ENCODE data around the gene CCR3.
A peak's percentile ranks its signal among the peaks of the same experiment; 100 is the strongest.

The CCR3 gene

DNA sequence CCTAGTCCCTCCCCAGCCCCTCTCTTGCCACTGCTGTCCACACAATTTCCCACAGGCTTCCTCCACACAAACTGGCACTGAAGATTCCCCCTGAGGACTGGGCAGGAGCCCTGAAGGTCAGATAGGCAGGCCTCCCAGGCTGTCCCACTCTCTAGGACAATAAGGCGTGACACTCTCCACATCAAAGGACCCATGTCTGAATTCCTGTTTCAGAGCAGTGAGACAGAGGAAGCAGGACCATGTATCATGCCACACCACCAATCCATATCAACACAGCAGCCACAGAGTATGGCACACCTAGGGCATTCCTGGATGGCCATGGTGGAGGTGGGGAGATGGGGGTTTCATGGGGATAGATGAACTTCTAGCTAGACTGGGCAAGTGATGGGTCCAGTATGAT lies 20.3 kb upstream of the CCR3 start:
- no peak for DNase-seq

DNA sequence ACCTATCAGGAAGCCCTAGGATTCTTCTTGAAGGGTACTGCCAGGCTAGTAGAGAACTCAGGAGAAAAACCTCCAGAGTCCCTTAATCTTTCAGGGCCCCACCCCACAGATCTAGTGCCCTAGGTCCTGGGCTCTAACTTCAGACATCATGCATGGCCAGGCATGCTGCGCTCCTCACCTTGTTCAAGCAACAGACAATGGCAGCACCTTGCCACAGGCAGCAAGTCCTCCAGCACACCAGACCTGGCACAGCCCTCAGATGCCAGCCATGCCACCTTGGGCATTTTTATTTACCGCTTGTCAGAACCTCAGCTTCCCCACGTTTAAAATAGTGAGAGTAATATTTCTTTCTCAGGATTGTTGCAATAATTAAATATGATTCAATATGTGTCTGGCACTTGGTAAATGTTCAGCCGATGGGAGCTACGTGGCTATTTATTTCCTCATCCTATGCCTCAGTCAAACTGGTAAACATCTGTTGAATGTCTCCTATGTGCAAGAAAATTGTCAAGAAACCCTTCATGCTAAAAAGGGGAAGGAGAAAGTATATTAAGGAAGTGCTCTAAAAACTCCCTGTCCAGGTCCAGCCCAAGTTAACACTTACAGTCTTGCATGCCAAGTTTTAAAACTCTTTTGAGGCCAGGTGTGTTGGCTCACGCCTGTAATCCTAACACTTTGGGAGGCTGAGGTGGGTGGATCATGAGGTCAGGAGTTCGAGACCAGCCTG lies 19.7 kb upstream of the CCR3 start:
- DNase-seq: no peak

DNA sequence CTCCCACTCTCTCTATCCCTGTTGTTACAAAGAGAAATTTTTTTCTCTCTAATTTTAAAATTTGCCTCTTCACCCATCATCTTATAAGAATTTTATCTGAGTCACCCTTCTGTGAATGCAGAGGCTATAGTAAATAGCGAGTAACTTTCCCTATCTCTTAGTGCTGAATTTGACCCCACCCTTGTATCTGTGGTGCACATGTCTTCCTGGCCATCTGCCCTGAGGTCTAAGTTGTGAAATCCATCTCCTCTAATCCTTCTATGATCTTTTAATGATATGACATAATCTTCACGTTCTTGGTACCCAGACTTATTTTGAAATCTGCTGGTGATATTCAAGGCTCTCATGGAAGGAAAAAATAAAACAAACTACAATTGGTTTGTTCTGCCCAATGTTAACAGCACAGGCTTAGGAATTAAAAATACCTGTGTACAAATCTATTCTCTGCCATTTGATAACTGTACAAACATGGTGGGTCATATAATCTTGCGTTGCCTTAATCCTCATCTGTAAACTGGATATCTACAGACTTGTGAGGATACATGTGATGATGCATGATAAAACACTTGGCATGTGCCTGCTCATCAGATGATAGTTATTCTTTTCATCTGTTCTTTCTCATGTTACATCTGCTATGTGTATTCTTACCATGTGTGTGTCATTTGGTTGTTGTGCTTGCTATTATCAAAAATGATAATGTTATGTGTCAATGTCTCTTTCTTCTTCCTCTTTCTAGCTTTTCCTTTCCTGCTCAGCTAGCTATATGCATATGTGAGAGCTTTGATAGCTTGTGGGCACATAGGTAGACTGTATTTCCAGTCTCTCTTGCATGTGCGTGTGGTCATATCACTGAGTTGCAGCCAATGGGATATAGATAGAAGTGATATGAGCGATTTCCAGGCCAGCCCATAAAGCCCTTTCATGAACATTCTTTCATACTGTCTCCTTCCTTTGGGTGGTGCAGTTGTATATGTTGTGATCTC lies 13.7 kb upstream of the CCR3 start:
- no peak for DNase-seq

DNA sequence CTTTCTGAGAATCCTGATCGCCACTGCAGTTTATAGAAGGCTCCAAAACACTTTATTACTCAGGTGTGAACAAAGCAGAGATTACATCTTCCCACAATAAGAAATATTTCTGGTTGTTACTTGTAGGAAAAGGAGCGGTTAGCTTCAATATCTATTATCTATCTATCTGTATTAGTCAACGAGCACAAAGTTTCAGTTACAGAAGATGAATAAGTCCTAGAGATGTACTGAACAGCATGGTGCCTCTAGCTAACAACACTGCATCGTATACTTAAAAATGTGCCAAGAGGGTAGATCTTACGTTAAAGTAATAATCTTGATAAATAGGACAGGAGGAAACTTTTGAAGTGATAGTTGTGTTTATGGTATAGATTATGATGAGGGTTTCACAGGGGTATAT lies 10.9 kb upstream of the CCR3 start:
- peak; percentile 32 for DNase-seq

DNA sequence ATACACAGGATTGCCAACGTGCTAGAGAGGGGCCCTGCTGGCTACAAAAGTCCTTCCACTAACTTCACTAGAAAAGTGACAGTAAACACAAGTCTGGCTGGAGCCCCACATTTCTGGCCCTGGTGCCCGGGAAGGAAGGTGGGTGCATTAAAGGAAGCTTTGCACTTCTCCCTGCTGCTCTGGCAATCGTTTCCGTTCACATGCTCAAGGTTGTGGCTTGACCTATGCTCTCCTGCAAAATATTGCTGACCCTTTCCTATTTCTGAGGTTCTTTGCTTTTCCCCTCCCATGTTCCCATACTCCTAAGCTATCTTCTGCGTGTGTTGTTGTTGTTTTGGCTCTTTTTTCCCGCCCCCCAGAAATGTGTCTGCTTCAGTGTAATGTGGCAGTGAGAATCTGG lies 9.1 kb upstream of the CCR3 start:
- DNase-seq: no peak

DNA sequence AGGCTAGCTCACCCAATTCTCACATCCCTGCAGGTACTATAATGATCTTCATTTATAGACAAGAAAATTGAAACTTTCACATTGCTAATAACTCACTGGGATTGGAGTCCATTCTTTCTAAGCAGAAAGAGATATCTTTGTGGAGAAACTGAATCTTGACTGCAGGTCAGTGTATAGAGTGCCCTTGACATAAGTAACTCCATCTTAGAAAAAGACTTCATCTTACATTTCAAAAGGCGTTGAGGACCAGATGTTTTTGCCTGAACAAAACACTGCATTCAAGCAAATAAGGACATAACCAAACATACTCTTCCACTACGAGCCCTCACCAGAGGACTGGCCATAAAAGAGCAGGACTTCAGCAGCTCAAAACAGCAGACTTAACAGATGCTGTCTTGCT lies 6.8 kb upstream of the CCR3 start:
- DNase-seq: no peak

DNA sequence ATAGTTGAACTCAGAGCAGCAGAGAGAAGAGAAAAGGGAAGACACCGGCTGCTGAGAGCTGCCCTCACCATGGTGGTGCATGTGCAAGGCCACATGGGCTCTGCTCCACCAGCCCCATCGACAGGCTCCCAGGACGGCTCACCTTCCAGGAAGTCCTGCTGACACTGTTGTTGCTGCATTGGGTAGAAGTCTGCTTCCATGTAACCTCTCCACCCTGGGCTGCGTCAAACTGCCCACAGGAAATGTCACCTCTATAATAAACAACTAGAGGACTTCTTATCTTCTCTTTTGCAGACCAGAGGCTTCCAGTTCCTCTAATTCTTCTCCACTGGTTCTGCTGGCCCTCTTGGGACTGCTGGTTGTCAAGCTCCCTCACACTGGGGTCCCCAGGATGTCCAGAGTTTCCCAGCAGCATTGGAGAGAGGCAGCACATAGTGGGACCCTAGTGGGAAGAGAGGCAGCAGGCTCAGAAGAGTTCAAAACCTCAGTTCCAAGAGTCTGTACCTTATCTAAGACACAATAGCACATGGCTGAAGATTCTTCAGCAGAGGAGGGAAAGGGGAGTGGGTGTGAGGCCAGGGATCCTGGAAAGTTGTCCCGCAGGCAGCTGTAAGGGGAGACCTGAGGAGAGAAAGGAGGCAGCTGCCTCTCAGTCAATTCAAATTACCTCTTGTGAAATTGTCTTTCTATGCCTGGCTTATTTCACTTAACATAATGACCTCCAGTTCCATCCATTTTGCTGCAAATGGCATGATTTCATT lies 5.8 kb upstream of the CCR3 start:
- DNase-seq: no peak

DNA sequence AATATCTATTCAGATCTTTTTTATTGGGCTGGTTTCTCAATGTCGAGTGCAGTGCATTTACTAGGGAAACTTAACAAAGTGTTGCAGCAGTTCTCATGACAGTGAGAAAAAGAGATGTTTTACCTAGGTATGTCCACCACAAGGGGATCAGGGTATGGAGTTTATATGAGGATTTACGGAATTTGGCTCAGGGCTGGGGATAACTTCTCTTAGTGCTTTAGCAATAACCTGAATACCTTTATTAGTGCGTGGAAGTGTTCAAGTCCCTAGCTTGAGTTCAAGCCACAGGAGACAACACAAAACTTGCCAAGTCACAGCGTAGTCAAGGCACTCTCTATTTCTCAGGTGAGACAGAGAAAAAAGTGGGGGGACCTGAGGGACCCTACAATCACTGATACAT lies 3.9 kb upstream of the CCR3 start:
- DNase-seq: no peak

DNA sequence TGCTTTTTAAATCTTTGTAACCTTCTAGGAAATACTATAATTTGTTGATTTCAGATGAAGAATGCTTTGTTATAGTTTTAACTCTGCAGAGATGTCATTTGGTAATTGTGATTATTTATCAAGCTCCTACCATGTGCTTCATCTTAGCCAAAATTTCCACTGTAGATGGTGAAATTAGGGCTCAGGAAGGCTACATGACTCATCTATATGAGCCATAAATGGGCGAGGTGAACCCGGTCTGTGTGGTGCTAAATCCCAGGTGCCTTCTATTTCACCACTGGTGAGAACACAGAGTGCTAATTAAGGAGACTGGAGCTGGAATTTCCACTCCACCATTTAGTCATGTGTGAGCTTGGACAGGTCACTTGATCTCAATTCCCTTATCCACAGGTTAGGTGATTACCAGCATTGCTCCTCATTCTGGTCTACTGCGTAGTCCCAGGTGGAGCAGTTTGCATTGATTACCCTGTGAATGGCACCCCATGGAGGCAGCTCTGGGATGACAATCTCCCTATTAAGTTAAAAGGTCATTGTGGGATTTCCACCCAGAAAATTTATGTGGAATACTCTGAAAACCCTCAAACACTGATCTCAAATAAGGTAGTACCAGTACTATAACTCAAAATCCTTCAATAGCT lies 2.8 kb upstream of the CCR3 start:
- no peak for DNase-seq

DNA sequence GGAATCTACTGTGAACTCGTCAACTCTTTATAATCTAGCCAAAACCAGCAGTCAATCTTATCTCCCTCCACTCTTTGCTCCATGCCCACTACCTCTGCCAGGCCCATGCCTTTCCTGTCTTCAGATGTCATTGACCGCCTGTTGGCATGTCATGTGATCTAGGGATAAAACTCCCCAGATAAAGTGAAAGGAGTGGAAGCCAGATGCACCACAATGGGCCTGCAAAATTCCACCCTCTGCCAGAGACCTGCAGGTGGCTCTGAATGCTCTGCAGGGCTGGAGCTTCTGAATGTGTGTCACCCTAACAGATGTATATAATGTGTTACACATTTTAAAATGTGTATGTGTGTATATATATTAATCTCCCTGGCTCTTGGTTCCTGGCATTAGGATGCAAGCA lies 2.3 kb upstream of the CCR3 start:
- DNase-seq: no peak

DNA sequence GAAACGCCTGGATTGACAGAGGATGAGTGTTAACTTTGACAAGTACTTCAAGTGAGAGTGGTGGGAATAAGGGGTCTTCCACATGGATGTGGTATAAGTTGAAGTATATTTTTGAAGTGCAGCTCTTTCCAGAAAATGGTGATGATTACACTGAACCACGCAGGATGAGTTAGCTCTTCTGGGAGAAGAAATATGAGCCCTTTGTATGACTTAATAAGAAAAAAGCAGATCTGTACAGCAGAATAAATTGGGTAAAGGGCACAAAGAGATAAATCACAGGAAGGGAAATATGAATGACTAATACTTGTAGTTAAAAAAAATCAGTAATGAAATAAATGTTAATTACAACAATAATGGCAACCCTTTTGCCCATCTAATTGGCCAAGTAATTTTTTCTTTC lies 1.3 kb downstream of the CCR3 start:
- no peak for DNase-seq

DNA sequence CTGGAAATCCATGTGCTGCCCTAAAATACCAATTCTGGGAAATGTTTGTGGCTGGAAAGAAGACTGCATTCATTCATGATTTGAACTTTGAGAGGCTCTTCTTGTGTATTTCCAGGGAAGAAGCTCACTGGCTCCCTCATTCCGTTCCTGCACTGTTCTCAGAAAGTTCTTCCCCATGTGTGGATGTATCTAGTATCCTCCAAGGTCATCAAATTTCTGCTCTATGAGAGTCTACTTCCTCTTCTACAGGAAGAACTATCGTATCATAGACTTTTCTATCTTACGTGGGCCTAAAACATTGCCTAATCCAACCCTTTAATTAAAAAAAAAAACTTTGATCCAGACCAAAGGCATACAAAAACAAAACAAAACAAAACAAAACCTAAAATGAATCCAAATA lies 2.9 kb downstream of the CCR3 start:
- no peak for DNase-seq

DNA sequence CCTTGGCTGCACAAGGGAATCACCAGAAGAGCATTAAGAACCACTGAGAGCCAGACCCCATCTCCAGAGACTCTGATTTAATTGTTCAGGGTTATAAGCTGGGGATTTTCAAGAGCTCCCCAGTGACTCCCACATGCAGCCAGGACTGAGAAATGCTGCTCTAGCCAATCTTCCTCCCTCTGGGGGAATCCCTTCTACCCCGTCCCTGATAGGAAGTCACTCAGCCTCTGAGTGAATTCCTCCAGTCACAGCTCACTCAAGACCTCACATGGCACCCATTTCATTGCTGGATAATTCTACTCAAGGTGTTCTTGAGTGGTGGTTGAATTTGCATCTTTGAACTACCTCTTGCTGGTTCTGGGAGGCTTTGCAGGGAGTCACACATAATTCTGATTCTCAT lies 10.7 kb downstream of the CCR3 start:
- no peak for DNase-seq

DNA sequence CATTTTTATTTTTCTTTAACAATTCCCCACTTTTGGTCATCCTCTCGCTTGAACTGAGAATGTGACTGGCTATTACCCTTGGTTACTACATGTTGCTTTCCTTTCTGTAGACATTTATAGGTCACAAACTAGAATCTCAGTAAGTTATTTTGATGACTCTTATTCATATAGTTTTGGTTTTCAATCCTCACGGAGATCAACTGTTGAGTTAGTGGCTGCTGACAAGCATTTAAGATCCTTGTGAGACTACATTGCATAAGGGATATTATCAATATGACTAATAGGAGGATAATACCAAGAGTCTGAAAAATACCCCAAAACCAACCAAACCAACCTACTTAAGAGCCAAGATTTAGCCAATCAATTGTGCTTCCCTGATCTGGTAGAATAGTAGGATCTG lies 16.3 kb downstream of the CCR3 start:
- DNase-seq: no peak

DNA sequence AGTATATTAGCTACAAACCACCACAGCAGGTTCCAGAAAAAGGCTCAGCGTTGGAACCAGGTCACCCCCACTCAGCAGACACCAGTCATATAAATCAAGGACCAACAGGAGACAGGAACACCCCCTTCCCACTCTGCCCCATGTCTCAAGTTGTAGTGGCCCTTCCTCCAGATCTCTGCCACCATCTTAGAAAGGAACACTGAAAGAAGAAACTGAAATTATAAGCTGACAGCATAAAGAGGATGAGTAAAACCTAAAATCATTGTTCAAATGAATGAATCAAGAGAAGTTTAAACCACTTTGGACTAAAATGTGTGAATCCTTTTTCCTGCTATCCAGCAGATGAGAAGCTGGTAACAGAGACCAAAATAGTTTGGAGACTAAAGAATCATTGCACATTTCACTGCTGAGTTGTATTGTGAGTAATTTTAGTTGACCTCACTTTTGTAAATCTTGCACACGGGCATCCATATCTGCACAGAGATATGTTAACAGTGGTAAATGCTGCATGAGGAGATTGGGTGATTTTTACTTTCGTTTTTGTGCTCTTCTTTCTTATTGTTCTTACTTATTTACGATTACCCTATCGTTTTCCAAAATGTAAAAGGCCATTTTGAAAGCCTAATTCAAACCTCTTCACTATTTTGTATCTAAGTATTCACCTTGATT lies 19.8 kb downstream of the CCR3 start:
- no peak for DNase-seq

DNA sequence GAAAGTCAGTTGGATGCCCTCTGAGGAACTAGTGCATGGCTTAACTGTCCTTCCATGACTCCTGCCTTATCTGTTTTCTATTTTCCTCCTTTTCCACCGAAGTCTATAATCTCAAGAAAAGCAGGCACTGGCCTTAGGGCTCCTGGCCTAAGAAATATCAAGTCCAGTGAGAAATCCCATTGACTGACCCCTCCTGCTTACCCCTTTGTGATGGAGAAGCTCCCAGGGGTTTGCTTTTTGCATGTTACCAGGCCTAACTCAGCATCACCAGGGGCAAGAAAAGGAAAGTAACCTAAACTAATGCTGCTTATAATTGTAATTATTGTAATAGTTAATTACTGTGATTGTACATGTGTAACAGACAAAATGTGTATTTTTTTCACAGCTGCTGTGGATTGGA lies 21.7 kb downstream of the CCR3 start:
- no peak for DNase-seq

DNA sequence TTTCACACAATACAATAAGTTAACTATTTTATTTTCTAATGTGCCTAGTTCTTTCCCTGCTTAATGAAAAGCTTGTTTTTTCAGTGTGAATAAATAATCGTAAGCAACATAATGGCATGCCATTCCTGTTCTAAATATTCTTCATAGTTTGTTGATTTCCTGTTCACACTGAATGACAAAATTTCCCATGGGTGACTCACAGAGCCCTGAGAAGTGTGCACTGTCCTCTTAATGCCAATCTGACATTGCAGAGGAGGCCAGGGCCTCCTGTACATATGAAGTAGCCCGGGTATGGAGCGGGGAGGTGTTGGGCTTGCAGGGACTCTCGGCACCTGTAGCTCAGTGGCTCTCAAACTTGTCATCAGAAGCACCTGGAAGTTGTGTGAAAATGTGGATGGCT lies 24.3 kb downstream of the CCR3 start:
- DNase-seq: no peak

DNA sequence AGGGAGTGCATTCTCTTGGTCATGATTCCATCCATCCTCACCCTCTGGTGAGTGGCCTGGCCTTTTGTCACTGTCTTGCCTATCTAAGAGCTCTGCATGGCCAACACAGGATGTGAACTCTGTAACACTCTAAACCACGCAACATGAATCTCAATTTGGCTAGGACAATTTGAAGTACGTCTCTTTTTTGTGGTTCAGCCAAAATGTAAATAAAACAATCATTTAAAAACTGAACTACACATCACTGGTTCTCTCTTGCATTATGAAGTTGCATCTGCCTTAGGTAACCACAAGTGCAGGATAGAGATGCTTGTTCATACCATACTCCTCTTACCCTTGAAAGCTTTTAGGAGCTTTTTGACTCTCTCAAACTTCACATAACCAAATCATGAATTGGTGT lies 27.3 kb downstream of the CCR3 start:
- peak; percentile 80 for DNase-seq

DNA sequence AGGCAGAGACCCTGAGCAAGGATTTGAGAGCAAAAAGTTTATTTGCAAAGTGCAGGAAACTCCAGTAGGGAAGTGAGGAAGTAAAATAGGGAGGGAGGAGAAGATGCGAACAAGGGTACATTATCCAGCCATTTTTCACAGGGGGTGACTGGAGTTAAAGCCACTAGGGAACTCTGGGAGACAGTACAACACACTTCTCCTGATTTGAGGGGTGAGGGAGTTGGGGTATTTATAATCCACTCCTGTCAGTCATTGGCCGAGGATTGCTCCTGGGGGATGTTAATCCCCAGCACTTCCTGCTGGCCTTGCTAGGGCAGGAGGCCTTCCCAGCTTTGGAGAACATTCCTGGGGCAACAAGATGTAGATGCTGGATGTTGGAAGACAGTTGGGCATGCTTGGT lies 28.2 kb downstream of the CCR3 start:
- no peak for DNase-seq

DNA sequence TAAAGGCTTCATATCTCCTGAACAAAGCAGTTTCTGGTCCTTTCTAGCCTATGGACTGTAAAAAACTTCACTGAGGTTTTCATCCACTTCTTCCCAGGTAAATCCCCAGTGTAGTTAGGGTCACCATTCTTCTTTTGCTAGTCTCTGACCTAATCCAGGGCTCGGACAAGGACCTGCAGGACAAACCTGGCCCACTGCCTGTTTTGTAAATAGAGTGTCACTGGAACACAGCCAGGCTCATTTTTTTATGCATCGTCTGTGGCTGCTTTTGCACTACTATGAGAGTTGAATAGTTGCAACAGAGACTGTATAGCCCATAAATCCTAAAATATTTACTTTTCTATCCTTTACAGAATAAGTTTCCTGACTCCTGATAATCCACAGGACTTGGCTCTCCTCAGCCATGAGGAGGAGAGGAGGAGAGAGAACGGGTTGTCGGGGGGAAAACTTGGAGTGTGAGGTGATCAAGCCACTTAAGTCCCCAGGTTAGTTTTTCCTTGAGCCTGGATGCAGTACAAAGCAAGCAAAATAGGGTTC lies 29.0 kb downstream of the CCR3 start:
- DNase-seq: no peak

DNA sequence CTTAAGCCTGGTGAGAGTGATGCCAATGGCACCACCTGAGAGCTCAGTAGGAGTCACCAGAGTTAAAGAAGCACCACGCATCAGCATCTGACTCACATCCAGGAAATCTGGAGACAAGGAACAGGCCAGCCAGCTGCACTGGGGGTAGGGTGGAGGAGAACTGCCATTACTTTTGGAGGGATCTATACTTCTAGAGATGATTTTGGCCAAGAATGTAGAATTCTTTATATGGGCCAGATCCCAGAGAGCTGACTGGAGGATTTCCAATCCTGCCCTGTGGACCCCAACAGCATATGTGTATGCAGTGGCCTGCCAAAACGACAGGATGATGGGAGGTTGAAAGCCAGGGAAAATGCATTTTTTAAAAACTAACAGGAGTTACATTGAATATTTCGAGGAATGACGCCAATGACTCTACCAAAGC lies 29.8 kb downstream of the CCR3 start:
- no peak for DNase-seq

DNA sequence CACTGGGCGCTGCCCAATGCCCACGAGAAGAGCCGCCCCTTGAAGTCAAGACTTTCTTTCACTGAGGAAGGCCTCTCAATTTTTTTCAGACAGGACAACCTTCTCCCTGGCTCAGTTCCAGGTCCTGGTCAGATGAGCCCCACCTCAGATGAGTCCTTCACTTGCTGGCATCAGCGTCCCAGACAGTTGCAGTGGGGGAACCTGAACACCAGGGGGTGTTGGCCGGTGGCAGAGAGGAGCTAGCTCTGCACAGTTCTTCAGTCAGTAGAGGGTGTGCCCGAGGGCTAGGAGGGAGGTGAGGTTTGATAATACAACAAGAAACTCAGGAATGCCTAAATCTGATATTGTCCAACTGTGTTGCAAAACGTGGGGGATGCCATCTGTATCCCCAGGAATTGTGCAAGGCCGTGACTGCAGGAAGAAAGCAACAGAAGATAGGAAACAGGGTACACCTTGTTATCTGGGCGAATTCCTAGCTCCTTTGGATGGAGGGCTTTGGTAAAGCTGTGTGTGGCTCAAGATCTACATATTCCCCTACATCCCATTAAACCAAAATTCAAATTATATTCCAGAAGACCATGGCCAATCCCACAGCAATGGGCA lies 34.3 kb downstream of the CCR3 start:
- DNase-seq: peak; percentile 81

Measured in activated CD4-positive, alpha-beta T cell treated with anti-CD3 and anti-CD28 coated beads, Interleukin-2, amount 50 U/mL, for 16 hours (primary cell).